Skin epidermis (tissue), 12 donors: ENCODE measurements around the gene BCAS3.
"Not testable (repeated sequence)": the region's sequence is repeated elsewhere in the genome, so short reads cannot be mapped to it uniquely, and the experiment has no call there.

Experiments used
- H3K27ac ChIP-seq, 21 experiments: fragments of 200-600 bp; sonication (generic) in 11 of 21; one replicate each; pipeline ENCODE4 v1.5.0; 2020; ENCODE audit warnings: mild to moderate bottlenecking in 3 of 21, inconsistent platforms in 2 of 21, moderate library complexity in 2 of 21
- H3K4me3 ChIP-seq, 7 experiments: fragments of 200-600 bp; sonication (generic) in 2 of 7; one replicate each; pipeline ENCODE4 v1.5.0; 2020; ENCODE audit warnings: inconsistent platforms in 2 of 7, mild to moderate bottlenecking in 2 of 7, moderate library complexity in 1 of 7

BCAS3 gene

GRCh38 chr17:61420052-61420451 is 742.4 kb downstream of the BCAS3 start:
- Histone ChIP-seq H3K27ac (no peak overlapping the region), H3K4me3 (no peak overlapping the region)

GRCh38 chr17:61420745-61421398 is 743.2 kb downstream of the BCAS3 start:
- H3K27ac ChIP-seq: no peak overlapping the region
- no peak overlapping the region for H3K4me3 ChIP-seq

DNA sequence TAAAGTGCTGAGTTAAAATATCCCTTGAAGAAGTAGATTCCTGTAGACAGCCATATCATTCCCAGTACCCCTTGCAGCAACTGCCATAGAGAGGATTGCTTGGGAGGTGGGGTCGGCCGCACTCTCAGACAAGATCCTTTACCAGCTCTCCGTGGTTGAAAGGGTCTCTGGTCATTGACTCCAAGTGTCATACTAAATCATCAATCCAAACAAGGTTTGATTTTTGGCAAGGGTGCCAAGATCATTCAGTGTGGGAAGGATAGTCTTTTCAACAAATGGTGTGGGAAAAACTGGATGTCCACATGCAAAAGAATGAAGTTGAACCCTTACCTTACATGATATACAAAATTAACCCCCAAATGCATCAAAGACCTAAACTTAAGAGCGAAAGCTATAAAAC is 743.8 kb downstream of the BCAS3 start:
- no peak overlapping the region for H3K27ac ChIP-seq

DNA sequence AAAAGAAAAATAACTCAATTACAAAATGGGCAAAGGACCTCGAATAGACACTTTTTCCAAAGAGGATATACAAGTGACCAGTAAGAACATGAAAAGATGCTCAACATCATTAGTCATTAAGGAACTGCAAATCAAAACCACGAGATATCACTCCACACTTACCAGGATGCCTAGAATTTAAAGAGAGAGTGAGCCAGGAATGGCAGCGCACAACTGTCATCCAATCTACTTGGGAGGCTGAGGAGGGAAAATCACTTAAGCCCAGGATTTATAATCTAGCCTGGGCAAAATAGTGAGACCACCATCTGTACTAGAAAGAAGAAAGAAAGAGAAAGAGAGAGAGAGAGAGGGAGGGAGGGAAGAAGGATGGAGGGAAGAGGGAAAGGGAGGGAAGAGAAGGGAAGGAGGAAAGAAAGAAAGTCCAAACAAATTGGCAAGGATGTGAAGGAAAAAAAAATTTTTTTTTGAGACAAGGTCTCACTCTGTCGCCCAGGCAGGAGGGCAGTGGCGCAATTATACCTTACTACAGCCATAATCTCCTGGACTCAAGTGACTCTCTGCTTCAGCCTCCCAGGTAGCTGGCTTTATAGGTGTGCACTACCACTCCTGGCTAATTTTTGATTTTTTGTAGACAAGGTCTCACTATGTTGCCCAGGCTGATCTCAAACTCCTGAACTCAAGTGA is 744.6 kb downstream of the BCAS3 start:
- H3K4me3 ChIP-seq: no peak overlapping the region
- no peak overlapping the region for H3K27ac ChIP-seq

More for the DNA sequence above, 743.8 kb downstream of the BCAS3 start:
- H3K4me3 ChIP-seq: no peak overlapping the region

DNA sequence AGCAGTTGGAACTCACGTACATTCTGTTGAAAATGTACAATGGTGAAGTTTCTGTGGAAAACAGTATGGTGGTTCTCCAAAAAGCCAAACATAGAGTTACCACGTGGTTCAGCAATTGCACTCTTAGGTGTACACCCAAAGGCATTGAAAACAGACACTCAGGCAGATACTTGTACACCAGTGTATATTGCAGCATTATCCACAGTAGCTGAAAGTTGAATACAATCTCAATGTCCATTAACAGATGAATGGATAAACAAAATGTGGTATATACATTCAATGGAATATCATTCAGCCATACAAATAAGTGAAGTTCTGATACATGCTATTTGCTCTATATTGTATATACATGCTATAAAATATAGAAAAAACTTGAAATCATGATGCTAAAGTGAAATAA is 745.2 kb downstream of the BCAS3 start:
- Histone ChIP-seq H3K4me3 (no peak overlapping the region), H3K27ac (no peak overlapping the region)

DNA sequence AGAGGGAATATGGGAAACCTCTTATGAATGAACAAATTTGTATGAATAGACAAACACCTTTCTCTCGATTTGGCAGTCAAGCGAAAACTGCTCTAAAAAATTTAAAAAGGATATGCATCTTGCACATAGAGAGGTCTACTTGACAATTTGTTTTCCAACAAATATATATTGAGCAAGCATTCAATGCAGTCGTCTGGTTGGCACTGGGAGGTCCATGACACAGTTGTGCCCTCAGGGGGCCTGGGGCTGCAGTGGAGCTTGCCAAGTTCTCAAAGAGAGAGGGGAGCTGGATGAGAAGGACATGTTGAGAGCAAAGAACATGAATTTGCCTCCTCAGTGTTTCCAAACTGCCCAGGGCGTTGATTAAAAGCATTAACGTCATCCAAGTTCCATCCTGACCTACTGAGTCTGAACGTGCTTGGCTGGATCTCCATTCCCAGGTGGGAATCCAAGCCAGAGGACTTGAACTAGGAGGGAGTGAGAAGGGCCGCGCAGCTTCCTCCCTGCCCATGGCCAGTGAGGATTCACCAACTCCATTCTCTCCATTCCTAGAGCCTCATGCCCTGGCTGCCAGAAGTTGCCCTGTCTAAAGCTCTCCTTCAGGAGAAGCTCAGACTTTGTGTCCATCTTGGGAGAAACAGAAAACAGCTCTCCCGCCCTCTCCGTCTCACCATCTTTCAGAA is 746.5 kb downstream of the BCAS3 start:
- no peak overlapping the region for H3K4me3 ChIP-seq
- no peak overlapping the region for H3K27ac ChIP-seq

DNA sequence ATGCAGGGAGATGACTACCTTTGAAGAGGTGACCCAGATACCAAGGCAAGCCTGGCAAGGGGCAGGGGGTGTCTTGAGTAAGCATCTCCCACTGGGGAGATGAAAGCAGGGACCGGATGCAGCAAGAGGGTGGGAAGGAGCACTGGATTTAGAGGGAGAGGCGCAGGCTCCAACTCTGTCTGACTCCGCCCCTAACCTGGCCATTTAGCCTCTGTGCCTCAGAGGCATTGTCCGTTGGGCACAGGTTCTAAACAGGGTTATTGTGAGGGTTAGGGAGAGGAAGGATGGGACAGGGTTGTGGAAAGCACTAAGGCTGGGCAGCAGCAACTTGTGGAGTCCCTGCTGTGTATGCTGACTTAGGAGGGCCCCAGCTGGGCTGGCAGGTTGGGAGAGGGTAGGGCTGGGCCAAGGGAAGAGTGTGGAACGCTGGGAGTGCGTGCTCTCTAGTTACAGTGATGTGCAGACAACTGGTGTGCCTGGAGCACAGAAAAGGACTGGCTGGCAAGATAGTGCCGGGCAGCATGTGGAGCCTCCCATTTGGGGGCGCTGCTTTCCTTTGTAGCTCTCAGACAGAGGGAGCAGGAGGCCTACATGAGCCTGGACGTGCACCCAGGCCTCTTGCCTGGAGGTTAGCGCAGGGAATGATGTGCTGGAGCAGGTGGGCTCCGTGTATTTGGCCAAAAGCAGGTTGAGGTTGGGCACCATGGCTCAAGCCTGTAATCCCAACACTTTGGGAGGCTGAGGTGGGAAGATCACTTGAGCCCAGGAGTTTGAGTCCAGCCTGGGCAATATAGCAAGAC is 748.2 kb downstream of the BCAS3 start:
- H3K4me3 ChIP-seq: no peak overlapping the region

DNA sequence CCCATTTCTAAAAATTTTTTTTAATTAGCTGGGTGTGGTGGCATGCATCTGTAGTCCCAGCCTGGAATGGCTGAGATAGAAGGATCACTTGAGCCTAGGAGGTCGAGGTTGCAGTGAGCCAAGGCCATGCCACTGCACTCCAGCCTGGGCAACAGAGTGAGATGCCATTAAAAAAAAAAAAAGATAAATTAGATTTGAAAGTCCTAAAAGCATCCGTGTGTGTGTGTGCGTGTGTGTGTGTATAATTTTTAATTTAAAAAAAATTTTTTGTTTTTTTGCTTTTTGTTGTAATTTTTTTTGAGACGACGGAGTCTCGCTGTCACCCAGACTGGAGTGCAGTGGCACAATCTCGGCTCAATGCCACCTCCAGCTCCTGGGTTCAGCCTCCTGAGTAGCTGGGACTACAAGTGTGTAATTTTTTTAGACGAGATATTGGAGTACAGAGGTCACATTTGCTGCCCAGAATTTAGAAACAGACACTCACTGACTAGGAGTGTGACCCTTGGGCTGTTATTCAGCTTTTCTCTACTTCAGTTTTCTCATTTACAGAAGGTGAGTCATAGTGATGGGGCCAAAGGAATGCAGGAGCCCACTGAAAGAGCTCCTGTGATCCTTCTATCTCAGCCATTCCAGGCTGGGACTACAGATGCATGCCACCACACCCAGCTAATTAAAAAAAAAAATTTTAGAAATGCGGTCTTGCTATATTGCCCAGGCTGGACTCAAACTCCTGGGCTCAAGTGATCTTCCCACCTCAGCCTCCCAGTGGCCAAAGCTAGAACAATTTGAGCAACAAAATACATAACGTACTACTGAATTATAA is 749.0 kb downstream of the BCAS3 start:
- Histone ChIP-seq H3K4me3 (no peak overlapping the region), H3K27ac (no peak overlapping the region)

More for the DNA sequence above, 748.2 kb downstream of the BCAS3 start:
- no peak overlapping the region for H3K27ac ChIP-seq

DNA sequence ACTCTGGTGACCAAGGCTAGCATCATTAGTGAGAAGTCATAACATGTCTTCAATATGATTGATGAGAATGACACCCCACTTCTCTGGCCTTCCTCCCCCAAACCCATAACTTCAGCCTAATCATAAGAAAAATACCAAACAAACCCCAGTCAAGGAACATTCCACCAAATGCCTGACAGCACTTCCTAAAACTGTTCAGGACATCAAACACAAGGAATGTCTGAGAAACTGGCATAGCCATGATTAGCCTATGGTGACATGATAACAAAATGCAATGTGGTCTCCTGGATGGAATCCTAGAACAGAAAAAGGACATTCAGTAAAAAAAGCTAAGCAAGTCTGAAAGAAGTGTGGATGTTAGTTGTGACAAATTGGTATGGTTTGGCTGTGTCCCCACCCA is 749.9 kb downstream of the BCAS3 start:
- no peak overlapping the region for H3K4me3 ChIP-seq
- H3K27ac ChIP-seq: no peak overlapping the region

DNA sequence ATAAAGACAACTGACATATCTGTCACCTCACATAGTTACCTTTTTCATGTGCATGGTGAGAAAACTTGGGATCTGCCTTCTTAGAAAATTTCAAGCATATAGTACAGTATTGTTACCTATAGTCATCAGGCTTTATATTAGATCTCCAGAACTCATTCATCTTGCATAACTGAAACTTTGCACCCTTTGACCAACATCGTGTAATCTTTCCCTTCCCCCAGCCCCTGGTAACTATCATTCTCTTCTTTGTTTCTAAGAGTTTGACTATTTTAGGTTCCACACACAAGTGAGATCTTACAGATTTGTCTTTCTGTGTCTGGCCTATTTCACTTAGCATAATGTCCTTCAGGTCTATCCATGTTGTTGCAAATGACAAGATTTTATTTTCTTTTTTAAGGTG is 751.6 kb downstream of the BCAS3 start:
- H3K27ac ChIP-seq: no peak overlapping the region
- H3K4me3 ChIP-seq: no peak overlapping the region

DNA sequence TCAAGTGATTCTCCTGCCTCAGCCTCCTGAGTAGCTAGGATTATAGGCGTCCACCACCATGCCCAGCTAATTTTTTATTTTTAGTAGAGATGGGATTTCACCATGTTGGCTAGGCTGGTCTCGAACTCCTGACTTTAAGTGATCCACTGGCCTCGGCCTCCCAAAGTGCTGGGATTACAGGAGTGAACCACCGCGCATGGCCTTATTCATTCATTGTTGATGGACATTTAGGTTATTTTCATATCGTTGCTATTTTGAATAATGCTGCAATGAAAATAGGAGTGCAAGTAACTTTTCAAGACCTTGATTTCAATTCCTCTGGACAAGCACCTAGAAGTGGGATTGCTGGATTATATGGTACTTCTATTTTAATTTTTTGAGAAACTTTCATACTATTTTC is 752.2 kb downstream of the BCAS3 start:
- H3K4me3 ChIP-seq, H3K27ac ChIP-seq: not testable (repeated sequence)

DNA sequence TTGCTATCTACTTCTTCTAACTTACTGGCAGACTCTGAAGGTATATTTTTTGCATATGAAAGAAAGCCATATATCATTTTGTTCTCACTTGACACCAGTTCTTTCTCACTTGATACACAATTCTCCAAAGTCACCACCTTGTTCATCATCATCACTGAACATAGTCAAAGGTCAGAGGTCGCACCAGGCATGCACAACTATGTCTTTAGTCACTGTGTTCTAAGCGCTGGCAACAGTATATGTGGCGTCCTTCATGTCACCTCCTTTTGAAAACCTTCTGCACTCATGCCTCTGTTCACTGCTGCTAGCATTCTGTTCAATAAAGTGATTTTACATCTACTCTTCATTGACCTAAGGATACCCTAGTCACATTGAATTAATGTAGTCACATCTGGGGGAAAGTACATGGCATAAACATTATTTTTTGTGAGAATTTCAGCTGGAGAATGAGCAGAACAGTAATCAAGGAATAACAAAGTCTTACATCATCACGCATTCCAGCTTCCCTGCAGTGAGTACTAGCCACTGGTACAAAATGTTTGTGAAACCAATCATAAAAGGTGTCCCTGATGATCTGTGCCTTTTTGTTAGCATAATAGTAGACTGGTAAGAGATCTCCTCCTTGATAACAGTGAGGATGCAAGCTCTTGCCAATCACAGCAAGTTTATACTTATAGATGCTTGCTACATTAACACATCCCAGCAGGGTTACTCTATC is 754.1 kb downstream of the BCAS3 start:
- no peak overlapping the region for H3K4me3 ChIP-seq
- no peak overlapping the region for H3K27ac ChIP-seq

- H3K4me3 ChIP-seq: no peak overlapping the region
- no peak overlapping the region for H3K27ac ChIP-seq
Observed at GRCh38 chr17:61436273-61436672, 758.6 kb downstream of the BCAS3 start.

- H3K4me3 ChIP-seq: no peak overlapping the region
- H3K27ac ChIP-seq: no peak overlapping the region
Observed at GRCh38 chr17:61436995-61437704, 759.5 kb downstream of the BCAS3 start.

- no peak overlapping the region for H3K4me3 ChIP-seq
- no peak overlapping the region for H3K27ac ChIP-seq
Observed at GRCh38 chr17:61440697-61441096, 763.0 kb downstream of the BCAS3 start.

DNA sequence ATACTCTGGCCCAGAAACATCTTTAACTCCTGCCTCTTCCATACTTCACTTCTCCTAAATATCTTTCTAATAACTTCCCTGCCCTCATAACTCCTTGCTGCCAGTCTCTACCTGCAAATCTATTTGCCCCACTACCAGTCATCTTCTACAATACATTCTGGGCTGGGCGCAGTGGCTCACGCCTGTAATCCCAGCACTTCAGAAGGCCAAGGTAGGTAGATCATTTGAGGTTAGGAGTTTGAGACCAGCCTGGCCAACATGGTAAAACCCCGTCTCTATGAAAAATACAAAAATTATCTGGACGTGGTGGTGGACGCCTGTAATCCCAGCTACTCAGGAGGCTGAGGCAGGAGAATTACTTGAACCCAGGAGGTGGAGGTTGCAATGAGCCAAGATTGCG is 763.9 kb downstream of the BCAS3 start:
- H3K27ac ChIP-seq, H3K4me3 ChIP-seq: not testable (repeated sequence)

DNA sequence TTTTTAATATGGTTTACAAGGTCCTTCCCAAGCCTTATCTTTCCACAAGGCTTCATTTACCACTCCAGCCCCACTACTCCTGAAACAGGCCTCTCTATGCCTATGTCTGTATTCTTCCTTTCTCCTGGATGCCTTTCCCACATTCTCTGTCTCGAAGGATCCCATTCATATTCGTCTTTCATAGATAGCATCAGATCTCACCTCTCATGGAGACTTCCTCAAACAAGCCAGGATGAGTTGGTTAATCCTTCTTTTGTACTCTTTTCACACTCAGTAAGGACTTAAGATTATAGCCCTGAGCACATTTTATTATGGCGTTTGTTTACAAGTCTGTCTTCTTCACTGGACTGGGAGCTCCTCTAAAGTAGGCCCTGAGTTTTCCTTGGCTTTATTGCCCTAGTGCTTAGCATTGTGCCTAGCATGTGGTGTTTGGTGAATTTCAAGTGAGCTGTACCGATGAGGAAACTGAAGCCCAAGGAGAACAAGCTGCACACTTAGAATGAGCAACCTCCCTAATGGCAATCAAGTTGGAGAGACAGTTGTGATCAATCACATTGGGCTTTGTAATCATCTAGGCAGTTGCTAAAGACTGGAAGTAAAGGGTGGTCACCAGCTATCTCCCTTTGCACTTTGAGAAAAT is 764.6 kb downstream of the BCAS3 start:
- H3K4me3 ChIP-seq: no peak overlapping the region
- H3K27ac ChIP-seq: no peak overlapping the region
